ENCODE results near the gene IRF8.
A peak's percentile ranks its signal among the peaks of the same experiment; 100 is the strongest.
"Not testable (repeated sequence)": the region's sequence is repeated elsewhere in the genome, so short reads cannot be mapped to it uniquely, and the experiment has no call there.

IRF8 gene

DNA sequence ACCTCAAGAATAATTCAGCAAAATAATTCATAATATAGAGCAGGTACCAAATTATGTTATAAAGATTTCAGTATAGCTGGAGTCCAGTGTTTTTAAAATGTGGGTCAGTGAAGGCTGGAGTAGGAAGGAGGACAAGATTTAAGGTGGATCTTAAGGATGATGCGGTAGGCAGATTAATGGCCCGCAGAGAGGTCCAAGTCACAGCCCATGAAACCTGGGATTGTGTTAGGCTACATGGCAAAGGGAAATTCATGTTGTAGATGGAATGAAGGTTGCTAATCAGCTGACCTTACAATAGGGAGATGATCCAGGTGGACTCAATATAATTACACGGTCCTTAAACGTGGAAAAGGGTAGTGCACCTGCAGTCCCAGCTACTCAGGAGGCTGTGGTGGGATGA lies 6.2 kb upstream of the IRF8 start:
- no peak for DNase-seq (ENCODE audit: low read depth in 2 of 2)

DNA sequence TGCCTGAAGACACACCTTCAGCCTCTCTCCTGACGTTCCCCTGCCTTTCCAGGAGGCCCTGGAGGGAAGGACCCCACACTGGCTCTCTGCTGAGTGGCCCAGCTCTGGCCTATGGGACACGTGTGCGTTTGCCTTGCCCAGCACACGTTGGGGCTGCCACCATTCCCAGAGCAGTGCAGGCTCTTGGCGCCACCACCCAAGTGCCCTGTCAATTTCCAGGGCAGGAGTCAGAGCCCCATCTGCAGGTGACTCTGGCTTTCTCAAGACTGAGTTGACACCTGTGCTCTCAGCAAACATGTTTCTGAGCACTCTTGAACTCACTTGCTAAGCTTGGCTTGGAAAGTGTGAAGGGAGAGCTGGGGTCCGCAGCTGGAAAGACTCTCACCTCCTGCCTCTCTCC lies 4.7 kb upstream of the IRF8 start:
- no peak for DNase-seq (ENCODE audit: low read depth in 2 of 2)

DNA sequence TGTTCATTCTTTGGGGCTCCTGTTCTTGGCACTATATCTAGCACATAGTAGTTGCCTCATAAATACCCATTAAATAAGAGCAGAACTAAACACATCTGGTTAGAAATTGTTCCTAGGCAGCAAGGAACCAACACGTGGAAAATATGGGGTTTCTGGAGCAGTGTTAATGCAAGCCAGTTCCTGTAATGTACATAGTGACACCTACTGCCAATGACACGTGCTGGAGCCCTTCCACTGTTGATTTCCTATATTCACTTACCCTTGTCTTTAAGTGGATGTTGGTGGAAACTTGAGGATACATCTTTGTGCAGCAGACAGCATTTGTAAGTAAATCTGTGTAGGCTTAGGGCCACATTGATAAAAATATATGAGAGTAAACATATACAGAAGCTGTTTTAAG lies 1.6 kb upstream of the IRF8 start:
- DNase-seq (ENCODE audit: low read depth in 2 of 2) = no peak

DNA sequence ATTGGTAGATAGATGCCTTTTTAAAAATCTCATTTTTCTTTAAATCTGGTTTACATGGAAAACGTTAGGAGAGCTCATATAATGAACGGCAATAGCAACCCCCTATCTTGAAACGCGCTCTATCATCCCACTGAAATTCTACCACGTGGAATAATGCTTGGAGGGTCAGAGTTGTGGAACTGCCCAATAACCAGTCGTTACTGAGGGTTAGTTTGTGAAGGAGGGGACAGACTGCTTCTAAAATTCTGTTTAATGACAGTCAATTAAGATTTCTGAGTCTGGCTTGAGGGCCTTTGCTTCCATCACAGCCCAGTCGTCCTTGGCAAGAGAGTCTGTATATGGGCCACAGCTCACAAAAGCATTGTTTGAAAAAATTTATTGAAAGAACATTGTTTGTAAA lies 482 bp downstream of the IRF8 start:
- no peak for DNase-seq (ENCODE audit: low read depth in 2 of 2)

DNA sequence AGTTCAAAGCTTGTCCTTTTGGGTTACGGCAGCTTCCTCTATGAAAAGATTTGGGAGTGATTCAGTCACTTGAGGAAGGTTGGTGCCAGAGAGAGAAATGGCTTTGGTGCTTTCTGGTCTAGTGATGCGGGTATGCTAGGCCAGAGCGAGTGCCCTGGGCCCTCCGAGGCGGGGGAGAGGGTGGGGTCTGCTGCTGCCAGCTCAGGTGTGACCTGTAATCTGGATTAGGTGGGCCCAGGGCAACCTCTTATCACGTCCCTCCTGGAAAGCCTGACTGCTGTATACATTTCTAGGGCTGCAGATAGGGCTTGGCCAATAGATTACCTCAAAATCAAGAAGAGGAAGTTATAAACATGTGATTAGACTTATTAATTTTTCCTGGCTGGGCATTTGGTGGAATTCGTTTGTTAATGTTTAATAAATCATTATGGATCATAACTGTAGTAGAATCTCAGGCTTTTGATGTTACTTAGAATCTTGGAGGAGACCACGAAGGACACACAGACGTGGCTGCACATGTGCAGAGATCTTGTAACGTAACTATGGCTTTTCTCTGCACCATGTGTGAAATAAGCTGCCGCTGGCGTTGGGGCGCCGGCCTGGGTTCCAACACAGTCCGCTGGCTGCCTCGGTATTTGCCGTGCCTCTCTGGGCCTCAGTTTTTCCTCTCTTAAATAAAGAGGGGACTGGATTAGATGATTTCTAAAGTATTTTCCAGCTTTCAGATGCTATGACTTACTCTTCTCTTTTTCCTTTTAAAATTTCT lies 1.2 kb downstream of the IRF8 start:
- no peak for DNase-seq (ENCODE audit: low read depth in 2 of 2)

DNA sequence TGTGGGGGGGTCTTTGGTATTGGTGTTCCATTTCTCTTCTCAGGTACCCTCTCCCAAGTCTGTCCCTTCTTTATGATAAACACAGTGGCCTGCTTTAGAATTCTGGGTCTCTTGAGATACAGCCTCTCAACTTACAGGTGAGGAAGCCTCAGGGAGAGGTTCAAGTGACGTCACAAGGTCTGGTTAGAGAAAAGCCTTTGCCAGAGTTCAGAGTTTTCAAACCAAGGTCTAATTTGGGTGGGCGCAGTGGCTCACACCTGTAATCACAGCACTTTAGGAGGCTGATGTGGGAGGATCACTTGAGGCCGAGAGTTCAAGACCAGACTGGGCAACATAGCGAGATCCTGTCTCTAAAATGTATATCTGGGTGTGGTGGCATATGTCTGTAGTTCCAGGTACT lies 2.1 kb downstream of the IRF8 start:
- no peak for DNase-seq (ENCODE audit: low read depth in 2 of 2)

DNA sequence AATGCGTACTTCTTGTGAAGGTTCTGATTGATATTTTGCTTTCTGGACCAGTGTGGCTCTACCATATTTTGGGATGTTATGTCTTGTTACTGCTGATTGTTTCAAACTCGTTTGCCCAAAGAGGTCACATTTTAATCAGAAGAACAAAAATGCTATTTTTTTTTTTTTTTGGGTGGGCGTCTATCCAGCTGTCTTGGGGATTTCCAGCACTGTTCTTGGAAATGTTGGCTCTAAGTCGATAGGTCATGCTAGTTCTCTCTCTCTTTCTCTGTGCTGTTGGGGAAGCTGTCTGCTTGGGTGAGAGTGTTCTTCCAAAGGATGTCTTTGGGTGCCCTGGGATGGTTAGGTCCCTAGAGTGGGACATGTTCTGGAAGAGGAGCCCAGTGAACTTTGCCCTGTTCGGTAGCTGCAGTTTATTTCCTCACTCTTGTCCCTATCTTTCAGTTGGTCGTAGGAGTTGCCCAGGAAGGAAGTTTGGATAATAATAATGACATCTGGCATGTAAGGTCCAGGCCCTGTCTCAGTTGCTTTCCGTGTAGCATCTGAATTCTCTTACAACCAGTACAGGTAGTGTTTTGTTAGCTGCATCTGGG lies 2.9 kb downstream of the IRF8 start:
- DNase-seq (ENCODE audit: low read depth in 2 of 2) = no peak

DNA sequence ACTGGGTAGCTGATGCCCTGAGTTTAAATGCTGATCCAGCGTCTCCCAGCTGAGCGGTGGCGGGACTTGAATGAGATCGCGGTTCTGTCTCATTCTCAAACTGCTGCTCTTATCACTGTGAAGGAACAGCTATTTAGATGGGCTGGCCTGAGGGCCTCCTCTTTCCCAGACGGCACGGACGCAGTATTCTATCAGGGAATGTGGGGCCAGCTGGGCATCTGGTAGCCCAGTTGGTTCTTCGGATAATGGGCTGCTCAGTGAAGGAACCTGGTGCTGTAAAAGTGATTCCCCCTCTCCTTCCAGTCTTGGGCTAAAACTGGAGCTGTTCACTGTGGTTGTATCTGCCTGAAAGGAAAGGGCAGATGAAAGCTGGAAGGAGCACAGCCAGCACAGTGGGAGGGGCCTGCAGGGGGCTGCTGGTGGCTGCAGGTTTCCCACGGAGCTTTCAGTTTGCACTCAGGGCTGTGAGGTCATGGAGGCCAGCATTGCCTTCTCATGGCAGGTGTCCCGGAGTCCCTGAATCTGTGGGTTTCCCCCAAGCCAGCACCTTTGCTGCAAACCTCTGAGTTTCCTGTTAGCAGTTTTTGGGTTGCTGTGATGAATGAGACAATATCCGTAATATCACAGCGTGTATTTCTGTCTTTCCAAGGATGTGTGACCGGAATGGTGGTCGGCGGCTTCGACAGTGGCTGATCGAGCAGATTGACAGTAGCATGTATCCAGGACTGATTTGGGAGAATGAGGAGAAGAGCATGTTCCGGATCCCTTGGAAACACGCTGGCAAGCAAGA lies 3.6 kb downstream of the IRF8 start:
- DNase-seq (ENCODE audit: low read depth in 2 of 2) = peak; percentile 43 to 44

DNA sequence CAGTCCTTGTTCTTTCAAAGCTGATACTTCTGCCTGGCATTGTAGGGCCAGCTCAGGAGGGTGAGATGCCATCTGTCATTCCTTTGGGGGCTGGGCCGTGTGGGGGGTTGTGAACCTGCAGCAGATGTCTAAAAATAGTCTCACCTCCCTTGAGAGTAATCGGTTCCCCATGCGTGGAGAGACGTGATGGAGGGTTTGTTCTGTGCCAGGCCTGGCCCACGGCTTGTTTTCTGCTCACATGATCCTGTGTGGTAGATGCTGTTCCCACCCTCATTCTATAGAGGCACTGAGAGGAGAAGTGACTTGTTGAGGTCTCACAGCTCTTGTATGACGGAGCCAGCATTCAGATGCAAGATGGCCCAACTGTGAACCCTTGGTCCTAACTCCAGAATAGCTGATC lies 4.6 kb downstream of the IRF8 start:
- no peak for DNase-seq (ENCODE audit: low read depth in 2 of 2)

DNA sequence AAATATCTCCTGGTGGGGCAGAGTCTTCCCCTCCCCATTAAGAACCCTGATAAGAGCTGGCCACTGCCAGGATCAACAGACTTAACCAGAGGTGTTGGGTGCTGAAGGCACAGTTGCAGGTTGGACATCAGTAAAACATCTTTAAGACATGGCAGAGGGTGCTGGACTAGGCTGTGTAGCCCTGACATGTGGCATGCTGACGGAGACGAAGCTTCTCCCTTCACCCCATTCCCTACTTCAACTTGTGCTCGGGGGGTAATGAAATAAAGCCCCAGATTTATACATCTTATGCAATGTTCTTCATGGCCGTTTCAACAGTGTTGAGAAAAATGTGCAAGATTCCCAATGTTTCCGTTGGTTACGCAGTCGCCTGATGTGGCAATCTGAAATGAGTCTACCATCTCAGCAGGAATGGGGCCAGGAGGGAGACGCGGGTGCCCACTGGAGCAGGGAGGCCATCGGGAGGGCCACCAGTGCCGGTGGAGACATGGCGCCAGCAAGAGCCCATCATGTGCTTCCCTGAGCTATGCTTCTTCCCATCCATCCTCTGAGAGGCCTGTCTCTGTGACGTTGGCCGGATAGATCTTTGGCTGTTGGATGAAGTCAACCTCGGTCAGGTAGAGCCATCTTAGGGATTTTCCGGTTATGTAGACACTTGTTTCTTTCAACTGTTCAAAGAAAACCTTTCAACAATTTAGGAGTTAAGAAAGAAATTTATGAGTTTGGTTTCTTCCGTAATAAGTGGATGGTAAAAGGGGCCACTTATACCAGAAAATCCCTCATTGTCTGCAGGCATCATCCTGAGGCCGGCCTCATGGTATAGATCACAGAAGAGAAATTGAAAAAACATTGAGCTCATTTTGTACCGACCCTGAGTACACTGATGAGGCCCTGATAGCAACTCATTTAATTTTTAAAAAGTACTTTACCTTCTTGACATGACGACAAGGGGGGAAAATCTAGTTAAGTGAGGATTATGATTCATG lies 6.4 kb downstream of the IRF8 start:
- no peak for DNase-seq (ENCODE audit: low read depth in 2 of 2)

DNA sequence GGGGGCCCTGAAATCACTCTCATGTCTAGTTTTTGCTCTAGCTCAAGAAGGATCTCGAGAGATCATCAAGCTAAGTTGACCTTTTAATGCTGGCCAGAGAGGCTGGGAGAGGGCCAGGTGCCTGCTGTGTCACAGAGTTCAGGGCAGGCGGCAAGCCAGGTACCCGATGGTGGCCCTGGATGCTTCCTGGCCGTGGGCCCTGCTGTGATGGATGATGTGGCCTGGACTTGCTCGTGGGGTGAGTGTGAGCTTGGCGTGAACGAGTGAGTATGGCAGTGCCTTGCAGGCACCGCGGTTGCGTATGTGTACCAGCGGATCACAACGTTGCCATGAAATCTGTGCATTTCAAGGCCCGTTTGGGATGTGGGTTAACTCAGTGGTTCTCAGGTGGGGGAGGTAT lies 7.4 kb downstream of the IRF8 start:
- DNase-seq (ENCODE audit: low read depth in 2 of 2) = no peak

DNA sequence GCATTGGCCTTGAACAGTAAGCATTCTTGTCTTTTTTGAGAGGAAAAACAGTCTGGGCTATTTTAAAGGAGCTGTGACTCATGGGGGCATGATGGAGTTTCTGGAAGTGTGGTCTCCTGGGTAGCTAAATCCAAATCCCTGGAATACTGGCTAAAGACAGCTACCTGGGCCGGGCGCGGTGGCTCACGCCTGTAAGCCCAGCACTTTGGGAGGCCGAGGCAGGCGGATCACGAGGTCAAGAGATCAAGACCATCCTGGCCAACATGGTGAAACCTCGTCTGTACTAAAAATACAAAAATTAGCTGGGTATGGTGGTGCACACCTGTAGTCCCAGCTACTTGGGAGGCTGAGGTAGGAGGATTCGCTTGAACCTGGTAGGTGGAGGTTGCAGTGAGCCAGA lies 8.3 kb downstream of the IRF8 start:
- not testable (repeated sequence) for DNase-seq (ENCODE audit: low read depth in 2 of 2)

DNA sequence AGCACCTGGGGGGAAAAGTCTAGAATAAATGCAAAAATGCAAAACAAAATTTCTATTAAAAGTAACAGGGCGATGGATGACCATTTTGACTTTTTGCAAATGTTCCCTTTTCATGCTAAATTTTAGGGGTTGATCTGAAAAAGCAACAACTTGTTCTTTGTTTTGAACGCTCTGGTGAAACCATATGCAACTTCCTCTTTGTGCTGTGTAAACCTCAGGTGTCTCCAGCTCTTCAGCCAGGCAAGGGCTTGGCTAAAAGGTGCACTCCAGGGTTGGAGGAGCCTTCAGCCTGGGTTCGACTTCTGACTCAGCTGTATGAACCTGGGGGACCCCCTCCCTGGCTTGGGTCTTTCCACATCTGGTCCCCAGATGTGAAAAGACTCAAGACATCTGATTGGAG lies 9.5 kb downstream of the IRF8 start:
- no peak for DNase-seq (ENCODE audit: low read depth in 2 of 2)

DNA sequence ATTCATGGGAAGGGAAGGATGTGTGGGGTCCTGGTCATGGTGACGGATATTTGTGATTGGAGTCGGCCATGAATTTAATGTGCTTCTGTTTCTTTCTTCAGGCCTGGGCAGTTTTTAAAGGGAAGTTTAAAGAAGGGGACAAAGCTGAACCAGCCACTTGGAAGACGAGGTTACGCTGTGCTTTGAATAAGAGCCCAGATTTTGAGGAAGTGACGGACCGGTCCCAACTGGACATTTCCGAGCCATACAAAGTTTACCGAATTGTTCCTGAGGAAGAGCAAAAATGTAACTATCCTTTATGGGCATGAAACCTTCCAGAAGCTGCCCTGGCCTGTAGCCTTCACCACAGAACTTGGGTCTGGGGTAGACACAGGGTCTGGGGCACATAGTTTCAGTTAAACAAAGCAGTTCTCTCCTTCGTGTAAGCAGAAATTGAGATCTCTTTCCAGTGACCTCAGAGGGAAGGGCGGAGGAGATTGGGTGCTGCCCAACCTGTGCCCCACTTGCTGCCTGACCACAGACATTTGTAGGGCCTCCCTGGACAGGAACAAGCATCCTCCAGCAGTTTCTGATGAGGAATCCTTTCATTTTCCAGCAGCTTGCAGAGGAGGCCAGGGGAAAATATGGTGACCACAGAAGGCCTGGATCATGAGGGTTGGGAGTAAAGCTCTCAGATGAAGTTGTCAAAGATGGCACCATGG lies 10.1 kb downstream of the IRF8 start:
- no peak for DNase-seq (ENCODE audit: low read depth in 2 of 2)

DNA sequence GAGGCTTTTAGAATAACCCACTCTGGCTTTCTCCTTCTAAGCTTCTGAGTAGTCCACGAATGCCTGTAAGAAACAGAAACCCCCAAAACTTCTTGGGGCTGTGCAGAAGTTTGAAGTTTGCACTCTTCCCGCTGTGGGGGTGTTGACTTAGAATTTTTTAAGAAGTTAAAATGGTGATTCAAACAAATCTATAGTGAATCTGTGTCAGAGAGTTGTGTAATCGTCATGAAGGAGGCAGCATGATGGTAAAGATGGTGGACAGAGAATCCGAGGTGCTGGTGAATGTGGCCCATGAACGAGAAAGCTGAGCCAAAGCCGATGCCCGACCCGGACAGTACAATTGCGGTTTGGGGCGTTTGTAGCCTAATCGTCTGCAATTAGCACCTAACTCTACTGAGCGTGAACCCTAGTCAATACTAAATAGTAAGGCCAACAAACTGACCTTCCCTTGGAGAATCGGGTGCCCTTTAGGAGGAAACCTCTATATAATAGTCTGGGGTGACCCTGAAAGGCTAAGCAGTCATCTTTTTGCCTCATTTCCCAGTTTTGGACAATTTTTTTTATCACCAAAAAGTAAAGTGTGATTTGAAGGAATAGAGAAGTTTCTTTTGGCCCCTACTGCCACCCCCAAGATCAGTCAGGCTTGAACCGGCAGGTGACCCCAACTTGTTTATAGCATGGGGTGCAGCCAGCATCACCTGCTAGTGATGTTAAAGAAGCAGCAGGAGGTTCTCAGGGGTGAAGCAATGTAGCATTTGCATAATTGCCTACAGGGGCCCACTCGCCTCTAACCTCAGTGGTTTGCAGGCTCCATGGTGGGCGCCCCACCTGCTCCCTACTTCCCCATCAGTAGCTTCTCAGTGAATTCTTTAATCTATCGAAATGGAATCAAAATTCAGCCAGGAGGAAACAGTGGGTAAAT lies 11.2 kb downstream of the IRF8 start:
- DNase-seq (ENCODE audit: low read depth in 2 of 2) = no peak

DNA sequence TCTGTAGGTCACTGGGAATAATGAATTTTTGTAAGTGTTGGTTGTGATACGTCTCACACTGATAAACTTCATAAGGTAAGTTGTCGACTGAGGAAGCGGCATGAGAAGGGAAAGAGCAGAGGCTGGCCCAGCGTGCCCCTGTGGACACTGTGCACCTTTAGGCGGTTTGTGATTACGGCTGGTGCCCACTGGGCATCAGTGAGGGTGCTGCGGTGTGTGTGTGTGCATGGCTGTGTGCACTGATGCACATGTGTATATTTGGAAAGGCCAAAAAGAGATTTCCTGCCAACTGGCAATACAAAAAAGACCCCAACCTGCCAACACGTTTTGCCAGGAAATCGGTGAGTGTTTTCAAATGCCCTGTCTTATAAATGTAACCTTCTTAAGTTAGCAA lies 11.9 kb downstream of the IRF8 start:
- DNase-seq (ENCODE audit: low read depth in 2 of 2) = no peak

DNA sequence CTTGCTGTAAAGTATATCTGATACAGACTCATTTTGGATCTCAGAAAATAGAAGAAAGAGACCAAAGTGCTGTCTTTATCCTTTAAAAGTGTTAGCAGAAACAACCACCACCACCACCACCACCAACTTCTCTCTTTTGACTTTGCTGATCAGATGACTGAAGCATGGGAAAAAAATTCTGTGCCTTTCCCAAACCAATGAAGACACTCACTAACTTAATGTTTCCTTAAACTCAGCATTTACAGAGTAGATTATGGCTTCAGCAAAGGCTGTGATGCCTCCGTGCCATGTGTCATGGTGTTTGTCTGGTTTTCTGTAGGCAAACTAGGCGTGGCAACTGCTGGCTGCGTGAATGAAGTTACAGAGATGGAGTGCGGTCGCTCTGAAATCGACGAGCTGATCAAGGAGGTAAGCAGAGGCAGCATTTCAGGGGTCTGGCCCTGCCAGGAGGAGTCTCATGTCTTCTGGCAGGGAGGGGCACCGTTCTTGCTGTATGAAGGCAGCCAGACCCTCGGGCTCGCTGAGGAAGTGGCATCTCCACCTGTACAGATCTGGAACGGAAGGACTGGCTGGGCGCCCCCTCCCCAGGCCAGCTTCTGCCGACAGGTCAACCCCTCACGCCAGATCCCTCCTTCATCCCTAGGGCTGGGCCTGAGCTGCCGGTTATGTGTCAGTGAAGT lies 12.4 kb downstream of the IRF8 start:
- DNase-seq (ENCODE audit: low read depth in 2 of 2) = no peak

DNA sequence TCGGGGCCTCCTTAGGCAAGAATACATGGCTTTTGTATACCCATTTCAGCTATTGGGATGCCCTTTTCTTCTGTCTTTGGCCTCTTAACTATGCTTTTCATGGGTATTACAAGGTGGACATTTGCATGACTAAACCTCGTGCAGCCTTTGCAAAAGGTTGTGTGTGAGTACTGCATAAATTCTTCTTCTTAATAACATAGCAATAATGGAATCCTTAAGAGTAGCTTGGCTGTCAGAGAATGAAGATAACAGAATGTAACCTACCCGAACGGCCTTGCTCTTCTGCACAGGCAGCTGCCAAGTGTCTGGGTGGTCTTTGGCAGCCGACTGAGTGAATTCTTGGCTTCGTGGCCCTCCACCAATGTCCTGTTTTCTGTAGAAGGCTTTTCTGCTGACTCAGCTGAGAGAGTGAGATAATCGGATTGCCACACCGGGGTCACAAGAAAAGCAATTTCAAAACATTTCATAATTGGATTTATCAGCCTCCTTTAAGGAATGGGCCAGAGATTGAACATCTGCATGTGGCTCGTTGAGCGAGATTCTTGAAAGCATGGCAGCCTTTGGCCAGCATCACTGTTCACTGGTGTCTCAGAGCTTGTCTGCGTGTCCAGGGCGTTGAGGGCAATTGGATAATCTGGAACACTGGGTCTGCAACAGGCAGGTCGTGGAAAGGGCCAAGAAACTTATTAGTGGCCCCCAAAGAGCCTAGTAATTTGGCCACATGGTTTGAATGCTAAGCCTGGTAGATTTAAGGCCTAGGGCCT lies 13.4 kb downstream of the IRF8 start:
- DNase-seq (ENCODE audit: low read depth in 2 of 2) = no peak

DNA sequence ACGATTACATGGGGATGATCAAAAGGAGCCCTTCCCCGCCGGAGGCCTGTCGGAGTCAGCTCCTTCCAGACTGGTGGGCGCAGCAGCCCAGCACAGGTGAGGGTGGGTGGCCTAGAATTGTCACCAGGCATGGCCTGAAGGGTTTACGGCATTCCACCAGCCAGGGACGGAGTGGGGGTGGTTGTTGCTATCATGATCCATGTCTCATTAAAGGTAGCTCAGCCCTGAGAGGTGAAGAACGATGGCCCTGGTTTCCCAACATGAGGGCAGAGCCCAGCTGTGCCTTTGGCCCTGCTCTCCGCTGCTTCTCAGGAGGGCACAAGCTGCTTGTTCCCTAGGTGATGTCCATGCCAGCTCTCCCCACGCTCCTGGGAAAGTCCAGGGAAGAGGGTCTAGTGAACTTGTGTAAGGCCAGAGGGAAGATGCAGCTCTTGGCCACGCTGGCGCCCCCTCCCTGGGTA lies 14.2 kb downstream of the IRF8 start:
- no peak for DNase-seq (ENCODE audit: low read depth in 2 of 2)
